Renal cortical epithelial cell (primary cell): ENCODE measurements around the gene CAPN15. TPM values are rescaled to one million over a fixed set of nuclear protein-coding genes. Genes with fewer than 3 reads are reported as not detected.
"Not testable (repeated sequence)": the region's sequence is repeated elsewhere in the genome, so short reads cannot be mapped to it uniquely, and the experiment has no call there.

ENCODE experiments used
- DNase-seq: peaks from one replicate; pipeline ENCODE4 v3.0.0-alpha.2; 2011; ENCODE audit warnings: low read depth
- total RNA-seq: library from RNA; depleted of rRNA; stranded (reverse); fragments of >200 nt; gene quantifications from 2 replicates; pipeline ENCODE4 v1.2.3, GENCODE V29; 2014

The CAPN15 gene
- 41.7 and 82.0 TPM in 2 replicates for total RNA-seq

- DNase-seq, result peak; percentile 49
Measured at GRCh38 chr16:527015-527903, at the start of gene CAPN15. Gene CAPN15, plus strand, starts transcription at chr16:527712. Its CDS starts 19,127 bp downstream, at chr16:546839.

- DNase-seq, result not testable (repeated sequence)
Measured at GRCh38 chr16:478287-478686, 49.2 kb upstream of the CAPN15 start.

GRCh38 chr16:482468-483185 lies 44.9 kb upstream of the CAPN15 start:
- no peak for DNase-seq

GRCh38 chr16:483341-484075 lies 44.0 kb upstream of the CAPN15 start:
- DNase-seq, result no peak

GRCh38 chr16:489606-490005 lies 37.9 kb upstream of the CAPN15 start:
- DNase-seq, result no peak

- DNase-seq, result no peak
Measured at GRCh38 chr16:490768-491167, 36.7 kb upstream of the CAPN15 start.

- no peak for DNase-seq
Measured at GRCh38 chr16:491220-491919, 36.1 kb upstream of the CAPN15 start.

GRCh38 chr16:492211-492875 lies 35.2 kb upstream of the CAPN15 start:
- DNase-seq, result no peak

GRCh38 chr16:494676-495075 lies 32.8 kb upstream of the CAPN15 start:
- not testable (repeated sequence) for DNase-seq

GRCh38 chr16:495127-495748 lies 32.3 kb upstream of the CAPN15 start:
- DNase-seq, result peak; percentile 33

- DNase-seq, result no peak
Measured at GRCh38 chr16:496097-496886, 31.2 kb upstream of the CAPN15 start.

- DNase-seq, result no peak
Measured at GRCh38 chr16:497258-497657, 30.3 kb upstream of the CAPN15 start.

- no peak for DNase-seq
Measured at GRCh38 chr16:499924-500323, 27.6 kb upstream of the CAPN15 start.

GRCh38 chr16:500709-501108 lies 26.8 kb upstream of the CAPN15 start:
- no peak for DNase-seq

GRCh38 chr16:502179-502943 lies 25.2 kb upstream of the CAPN15 start:
- DNase-seq, result no peak

GRCh38 chr16:503150-504071 lies 24.1 kb upstream of the CAPN15 start:
- DNase-seq, result no peak

GRCh38 chr16:505479-506245 lies 21.9 kb upstream of the CAPN15 start:
- no peak for DNase-seq
